H1 (cell line): Measurements from ENCODE around the gene ZFP36L1. TPM values are rescaled to one million over a fixed set of nuclear protein-coding genes. Genes with fewer than 3 reads are reported as not detected.

ENCODE experiments used
- CTCF ChIA-PET: fragments of 300-600 bp; sonication (Branson Sonifier 250); formaldehyde crosslinking; loops from one replicate; lab custom pipeline; 2021; ENCODE audit not compliant: partially characterized antibody; lab: Charles Lee
- POLR2A ChIA-PET: fragments of 300-600 bp; sonication (Branson Sonifier 250); formaldehyde crosslinking; loops from one replicate; lab custom pipeline; 2021; ENCODE audit warnings: inconsistent platforms; ENCODE audit not compliant: partially characterized antibody; lab: Charles Lee
- DNase-seq, 2 experiments: peaks; one replicate each; pipeline versions ENCODE4 v3.0.0 to v3.0.0-alpha.2; 2010 to 2022; ENCODE audit warnings: low spot score in 2 of 2, low read depth in 1 of 2, mixed read lengths in 1 of 2
- FAIRE-seq: peaks from 2 replicates; lab custom pipeline; 2011; peaks lifted over from hg19 to GRCh38; lab: Jason Lieb, UNC
- H2AFZ ChIP-seq: 2 replicates; pipeline ENCODE4 v1.8.1; 2012; ENCODE audit warnings: low read length, inconsistent platforms
- H2AK5ac ChIP-seq: 2 replicates; pipeline ENCODE4 v1.6.1; 2013; ENCODE audit warnings: low read depth, low read length
- H2BK120ac ChIP-seq: replicated peaks from 2 replicates; pipeline ENCODE3; 2013; ENCODE audit warnings: low read depth, low read length, inconsistent platforms
- H2BK12ac ChIP-seq: 2 replicates; pipeline ENCODE4 v1.6.1; 2013; ENCODE audit warnings: low read depth, low read length
- H2BK15ac ChIP-seq: 2 replicates; pipeline ENCODE4 v1.6.1; 2013; ENCODE audit warnings: low read length
- H2BK20ac ChIP-seq: 2 replicates; pipeline ENCODE4 v1.6.1; 2013; ENCODE audit warnings: low read length
- H2BK5ac ChIP-seq: 2 replicates; pipeline ENCODE4 v1.6.1; 2013; ENCODE audit warnings: low read depth, low read length
- H3K14ac ChIP-seq: 2 replicates; pipeline ENCODE4 v1.6.1; 2013; ENCODE audit warnings: inconsistent platforms; ENCODE audit not compliant: insufficient read length
- H3K18ac ChIP-seq: 2 replicates; pipeline ENCODE4 v1.6.1; 2013; ENCODE audit warnings: low read length; ENCODE audit errors: extremely low read depth
- H3K23ac ChIP-seq: 2 replicates; pipeline ENCODE4 v1.6.1; 2013; ENCODE audit warnings: inconsistent platforms; ENCODE audit not compliant: insufficient read length
- H3K23me2 ChIP-seq: 2 replicates; pipeline ENCODE4 v1.6.1; 2013; ENCODE audit warnings: low read depth, low read length
- H3K27ac ChIP-seq: 2 replicates; pipeline ENCODE4 v1.6.1; 2011; ENCODE audit warnings: low read depth, low read length, inconsistent platforms
- H3K27me3 ChIP-seq, 4 experiments: replicated peaks in 1 of 4; 1 replicate in 1 of 4; 2 replicates in 3 of 4; pipeline versions ENCODE4 v1.6.1 to v1.8.1; 2011 to 2013; ENCODE audit warnings: low read length in 3 of 4, mild to moderate bottlenecking in 3 of 4, inconsistent platforms in 2 of 4, mixed read lengths in 2 of 4, moderate library complexity in 1 of 4; ENCODE audit not compliant: control insufficient read depth in 3 of 4, insufficient read depth in 3 of 4; ENCODE audit errors: extremely low read depth in 1 of 4
- H3K36me3 ChIP-seq, 4 experiments: 2 replicates each; pipeline versions ENCODE4 v1.6.1 to v1.8.1; 2011 to 2013; ENCODE audit warnings: mild to moderate bottlenecking in 4 of 4, low read length in 3 of 4, moderate library complexity in 2 of 4, control low read depth in 1 of 4, inconsistent platforms in 1 of 4; ENCODE audit not compliant: insufficient read depth in 4 of 4, control insufficient read depth in 2 of 4
- H3K4ac ChIP-seq: replicated peaks from 2 replicates; pipeline ENCODE3; 2013; ENCODE audit warnings: low read length, low read depth, mixed read lengths, inconsistent platforms; ENCODE audit not compliant: insufficient read length
- H3K4me1 ChIP-seq, 4 experiments: replicated peaks in 1 of 4; 1 replicate in 1 of 4; 2 replicates in 3 of 4; pipeline versions ENCODE4 v1.6.1 to v1.8.1; 2011 to 2013; ENCODE audit warnings: low read length in 3 of 4, inconsistent platforms in 2 of 4, mixed read lengths in 1 of 4; ENCODE audit not compliant: insufficient read depth in 4 of 4, control insufficient read depth in 3 of 4
- H3K4me2 ChIP-seq, 2 experiments: 2 replicates each; pipeline versions ENCODE4 v1.6.1 to v1.8.1; 2011 to 2013; ENCODE audit warnings: low read depth in 2 of 2, low read length in 2 of 2, control low read depth in 1 of 2, inconsistent platforms in 1 of 2, mild to moderate bottlenecking in 1 of 2; ENCODE audit not compliant: insufficient read depth in 1 of 2
- H3K4me3 ChIP-seq, 4 experiments: fragments of 200-600, 300-600 bp in 1 of 4; sonication (generic), shearing (Covaris generic), sonication (Bioruptor Twin) in 1 of 4; 2 replicates each; pipeline versions ENCODE4 v1.5.1 to v1.8.1; 2011 to 2016; ENCODE audit warnings: low read length in 4 of 4, low read depth in 3 of 4, control low read depth in 2 of 4, inconsistent platforms in 2 of 4, mild to moderate bottlenecking in 2 of 4, mixed read lengths in 1 of 4, moderate library complexity in 1 of 4; ENCODE audit not compliant: insufficient read depth in 2 of 4; ENCODE audit errors: extremely low read depth in 1 of 4
- H3K56ac ChIP-seq: replicated peaks from 2 replicates; pipeline ENCODE3; 2013; ENCODE audit warnings: low read depth, mild to moderate bottlenecking, mixed read lengths, low read length, inconsistent platforms; ENCODE audit not compliant: insufficient read length
- H3K79me1 ChIP-seq: 2 replicates; pipeline ENCODE4 v1.6.1; 2013; ENCODE audit warnings: low read depth, low read length, control low read depth
- H3K79me2 ChIP-seq, 2 experiments: 2 replicates each; pipeline versions ENCODE4 v1.6.1 to v1.8.1; 2012 to 2013; ENCODE audit warnings: low read length in 2 of 2, mild to moderate bottlenecking in 2 of 2, inconsistent platforms in 1 of 2; ENCODE audit not compliant: insufficient read depth in 2 of 2, control insufficient read depth in 1 of 2
- H3K9ac ChIP-seq, 4 experiments: replicated peaks in 1 of 4; 1 replicate in 1 of 4; 2 replicates in 3 of 4; pipeline versions ENCODE4 v1.6.1 to v1.8.1; 2011 to 2013; ENCODE audit warnings: low read depth in 3 of 4, low read length in 3 of 4, control low read depth in 2 of 4, mild to moderate bottlenecking in 2 of 4, moderate library complexity in 2 of 4, inconsistent platforms in 1 of 4; ENCODE audit errors: extremely low read depth in 1 of 4
- H3K9me3 ChIP-seq, 2 experiments: 2 replicates each; pipeline versions ENCODE4 v1.6.1 to v1.8.1; 2012 to 2013; ENCODE audit warnings: mild to moderate bottlenecking in 2 of 2, moderate library complexity in 2 of 2, control low read depth in 1 of 2, inconsistent platforms in 1 of 2, low read depth in 1 of 2, low read length in 1 of 2, mixed read lengths in 1 of 2; ENCODE audit not compliant: insufficient read depth in 2 of 2
- H4K20me1 ChIP-seq, 2 experiments: replicated peaks in 1 of 2; 2 replicates each; pipeline versions ENCODE3 to v1.8.1; 2011 to 2013; ENCODE audit warnings: inconsistent platforms in 2 of 2, low read length in 2 of 2, mild to moderate bottlenecking in 1 of 2; ENCODE audit not compliant: insufficient read depth in 2 of 2, control insufficient read depth in 1 of 2
- H4K5ac ChIP-seq: 2 replicates; pipeline ENCODE4 v1.6.1; 2013; ENCODE audit warnings: low read length, low read depth, mixed read lengths, inconsistent platforms; ENCODE audit not compliant: insufficient read length
- H4K8ac ChIP-seq: 2 replicates; pipeline ENCODE4 v1.8.0; 2013; ENCODE audit warnings: mild to moderate bottlenecking, moderate library complexity, low read length, inconsistent platforms; ENCODE audit not compliant: insufficient read depth; ENCODE audit errors: extremely low read depth
- H4K91ac ChIP-seq: replicated peaks from 2 replicates; pipeline ENCODE3; 2013; ENCODE audit warnings: low read length, mixed read lengths, inconsistent platforms; ENCODE audit not compliant: insufficient read length
- BCL11A ChIP-seq, 2 experiments: IDR thresholded peaks; one replicate each; pipeline ENCODE4 v1.6.1; 2011; ENCODE audit warnings: low read depth in 2 of 2, low read length in 2 of 2, mild to moderate bottlenecking in 2 of 2
- CHD2 ChIP-seq: IDR thresholded peaks from 2 replicates; pipeline ENCODE4 v1.6.1; 2012; ENCODE audit warnings: low read length, improper control_type of control experiment
- E2F6 ChIP-seq: IDR thresholded peaks from 2 replicates; pipeline ENCODE4 v1.6.1; 2012; ENCODE audit warnings: inconsistent platforms
- EP300 ChIP-seq, 2 experiments: IDR thresholded peaks; 1 replicate in 1 of 2; 2 replicates in 1 of 2; pipeline ENCODE4 v1.6.1; 2011 to 2012; ENCODE audit warnings: low read depth in 2 of 2, low read length in 2 of 2, mild to moderate bottlenecking in 2 of 2, borderline replicate concordance in 1 of 2, inconsistent platforms in 1 of 2, moderate library complexity in 1 of 2
- POLR2A ChIP-seq, 2 experiments: IDR thresholded peaks; 1 replicate in 1 of 2; 2 replicates in 1 of 2; pipeline ENCODE4 v1.6.1; 2011; ENCODE audit warnings: low read depth in 2 of 2, low read length in 2 of 2, mild to moderate bottlenecking in 2 of 2; ENCODE audit errors: control extremely low read depth in 1 of 2
- POLR2AphosphoS5 ChIP-seq: IDR thresholded peaks from 2 replicates; pipeline ENCODE4 v1.6.1; 2011; ENCODE audit warnings: low read depth, low read length
- RBBP5 ChIP-seq: IDR thresholded peaks from 2 replicates; pipeline ENCODE4 v1.7.1; 2012; ENCODE audit warnings: low read depth, mild to moderate bottlenecking, inconsistent platforms, low read length, moderate library complexity, borderline replicate concordance
- SP1 ChIP-seq: IDR thresholded peaks from 2 replicates; pipeline ENCODE4 v1.6.1; 2011; ENCODE audit warnings: low read depth, low read length
- TAF7 ChIP-seq: optimal IDR thresholded peaks from 2 replicates; pipeline ENCODE3; 2011; ENCODE audit warnings: low read depth, mild to moderate bottlenecking, inconsistent platforms, low read length, moderate library complexity, borderline replicate concordance
- ZNF274 ChIP-seq: IDR thresholded peaks from 2 replicates; pipeline ENCODE4 v1.7.0; 2012; ENCODE audit warnings: low read length, borderline replicate concordance; ENCODE audit errors: extremely low read depth
- WGBS, 2 experiments: shearing (Covaris generic) in 1 of 2; methylation state at CpG; one replicate each; pipeline versions ENCODE4 v1.1.6 to v1.1.7; 2013 to 2015; ENCODE audit warnings: low lambda C conversion rate in 2 of 2, mixed read lengths in 2 of 2, inconsistent platforms in 1 of 2, low coverage in 1 of 2, missing lambda C conversion rate in 1 of 2; ENCODE audit not compliant: insufficient replicate concordance in 2 of 2, insufficient coverage in 1 of 2, insufficient read length in 1 of 2; ENCODE audit errors: extremely low coverage in 1 of 2, missing lambda C conversion rate in 1 of 2; 5-methylcytosine and 5-hydroxymethylcytosine counted together
- polyA plus RNA-seq, 7 experiments: library from polyadenylated mRNA; depleted of rRNA in 3 of 7; stranded (reverse) in 5 of 7; unstranded in 2 of 7; fragments of >200 nt in 5 of 7; fragments of 200-250 nt in 2 of 7; gene quantifications; 1 replicate in 5 of 7; 2 replicates in 1 of 7; 4 replicates in 1 of 7; pipeline versions ENCODE4 v1.2.1 to v1.2.3, GENCODE V29; 2011 to 2013; ENCODE audit warnings: missing spikeins in 2 of 7, mixed read lengths in 2 of 7
- total RNA-seq: library from RNA; stranded (reverse); fragmentation: NEBNext Ultra II Directional; extraction: Animal tissue kit (Norgen Biotek cat#: 25700); gene quantifications from 2 replicates; pipeline ENCODE4 v1.2.1, GENCODE V29; 2021

The ZFP36L1 gene
- total and polyA plus RNA-seq, 2 of the 8 experiments (the other 6 are each of a cell fraction or from before 2014, with no cell fraction given) = 80.4 to 132 TPM

GRCh38 chr14:68791902-68792677, 777 bp downstream of the ZFP36L1 start:
- peaks cover 9% of the 10 kb centered on the region; the same call in 1 of the 2 replicates for H3K79me1 ChIP-seq
- H3K18ac ChIP-seq = peak overlapping the region; percentile 98
- H3K4me2 ChIP-seq = peak overlapping the region; percentile 84 to 97
- H3K4me3 ChIP-seq = peak overlapping the region; percentile 79 to 99 (median 94)
- peak overlapping the region; percentile 81 to 97 (median 97) for H3K9ac ChIP-seq
- peaks cover 5 to 26% (median 17%) of the 10 kb centered on the region in 4 experiments for H3K4me1 ChIP-seq
- H2BK120ac ChIP-seq = peak overlapping the region; percentile 34
- peak overlapping the region; percentile 97 for H2BK5ac ChIP-seq
- DNase-seq (no peak), FAIRE-seq (no peak)
- ChIA-PET CTCF (interaction anchor here (0.6 to 5.9 kb wide), 6 partner anchors 8 to 1134 kb away, joined by 3 to 60 read pairs (median 3); no protein-coding TSS in a partner anchor), POLR2A (interaction anchor here (0.7 to 9.6 kb wide), 34 partner anchors 11 to 1063 kb away, joined by 3 to 222 read pairs (median 5); no protein-coding TSS in a partner anchor)
- peak overlapping the region; percentile 97 for H2BK12ac ChIP-seq
- no peaks in the 10 kb centered on the region for H3K9me3 ChIP-seq
- H3K79me2 ChIP-seq = peaks cover 26 to 55% of the 10 kb centered on the region in 2 experiments
- WGBS, 2 experiments = 2% methylated on average over 32 of the region's 33 CpGs; no CpG with 5 or more reads in 1 of the 2 experiments
- TF ChIP-seq POLR2AphosphoS5 (peak; percentile 71; the same call in 1 of the 2 replicates), RBBP5 (no peak), E2F6 (no peak), POLR2A (IDR thresholded peaks at IDR 0.05; ENCODE audit: control extremely low read depth in 1 of 2, low read depth in 2 of 2, low read length in 2 of 2) (peak in 1 of 2 experiments; percentile 68; a peak in 2 of 3 replicates), ZNF274 (no peak), BCL11A (IDR thresholded peaks at IDR 0.05; ENCODE audit: low read depth in 2 of 2, low read length in 2 of 2) (no peak), EP300 (IDR thresholded peaks at IDR 0.05; ENCODE audit: borderline replicate concordance in 1 of 2, low read depth in 2 of 2, low read length in 2 of 2) (no peak), SP1 (peak; percentile 0; the same call in 1 of the 2 replicates), TAF7 (peak; percentile 3), CHD2 (peak; percentile 67; the same call in 1 of the 2 replicates)
- H2BK15ac ChIP-seq = no peak overlapping the region
- peaks cover 18 to 35% (median 28%) of the 10 kb centered on the region in 4 experiments for H3K36me3 ChIP-seq
- no peak overlapping the region; the same call in none of the 2 replicates for H2AK5ac ChIP-seq
- H3K56ac ChIP-seq = peak overlapping the region; percentile 85
- peaks cover 31% of the 10 kb centered on the region in 2 experiments for H4K20me1 ChIP-seq
- no peaks in the 10 kb centered on the region for H3K27me3 ChIP-seq
- H4K5ac ChIP-seq = peak overlapping the region; percentile 57
- H3K23me2 ChIP-seq = peaks cover 17% of the 10 kb centered on the region; the same call in 1 of the 2 replicates
- H4K91ac ChIP-seq = peak overlapping the region; percentile 83
- H3K23ac ChIP-seq = no peak overlapping the region
- H3K27ac ChIP-seq = peak overlapping the region; percentile 96
- H3K4ac ChIP-seq = peak overlapping the region; percentile 63
- no peak overlapping the region for H2BK20ac ChIP-seq
- peak overlapping the region; percentile 94 for H4K8ac ChIP-seq
- peak overlapping the region; percentile 83 for H3K14ac ChIP-seq
- H2AFZ ChIP-seq = no peak overlapping the region
